HepG2 (cell line): Measurements from ENCODE around the gene MRPL48. TPM values are rescaled to one million over a fixed set of nuclear protein-coding genes. Genes with fewer than 3 reads are reported as not detected.
A peak's percentile ranks its signal among the peaks of the same experiment; 100 is the strongest.

Experiments used
- KLF12 ChIP-seq: sonication (generic); formaldehyde crosslinking; IDR thresholded peaks from 2 replicates; pipeline ENCODE4 v1.4.0; 2020; ENCODE audit warnings: missing genetic modification reagents, borderline replicate concordance
- MYC ChIP-seq: sonication (generic); formaldehyde crosslinking; IDR thresholded peaks from 2 replicates; pipeline ENCODE4 v1.9.0; 2021; ENCODE audit warnings: missing genetic modification reagents, borderline replicate concordance
- MYPOP ChIP-seq: sonication (generic); formaldehyde crosslinking; IDR thresholded peaks from 2 replicates; pipeline ENCODE4 v1.8.1; 2023; ENCODE audit warnings: mild to moderate bottlenecking, moderate library complexity, missing genetic modification reagents
- POGK ChIP-seq: sonication (generic); formaldehyde crosslinking; conservative IDR thresholded peaks from 2 replicates; pipeline ENCODE4 v1.8.0; 2022; ENCODE audit warnings: mild to moderate bottlenecking, moderate library complexity, missing genetic modification reagents
- RBM22 ChIP-seq: fragments of 200-400 bp; formaldehyde crosslinking; optimal IDR thresholded peaks from 2 replicates; pipeline ENCODE3; 2017; ENCODE audit warnings: mild to moderate bottlenecking, low read length, moderate library complexity
- SKI ChIP-seq: fragments of 450-650 bp; IDR thresholded peaks from one replicate; pipeline ENCODE4 v1.6.1; 2018; ENCODE audit warnings: mild to moderate bottlenecking; ENCODE audit not compliant: partially characterized antibody
- SP1 ChIP-seq, 2 experiments: fragments of 450-650 bp in 1 of 2; sonication (generic) in 1 of 2; formaldehyde crosslinking in 1 of 2; IDR thresholded peaks; 2 replicates each; pipeline versions ENCODE4 v1.4.0 to v1.6.1; 2016 to 2020; ENCODE audit warnings: missing genetic modification reagents in 1 of 2
- SP5 ChIP-seq: IDR thresholded peaks from 2 replicates; pipeline ENCODE4 v1.6.1; 2016; ENCODE audit warnings: low read depth, borderline replicate concordance
- TEAD2 ChIP-seq: sonication (generic); formaldehyde crosslinking; IDR thresholded peaks from 2 replicates; pipeline ENCODE4 v1.9.0; 2021; ENCODE audit warnings: missing genetic modification reagents
- ZNF138 ChIP-seq: sonication (generic); formaldehyde crosslinking; IDR thresholded peaks from 2 replicates; pipeline ENCODE4 v1.5.0; 2020; ENCODE audit warnings: mild to moderate bottlenecking, low read depth, missing genetic modification reagents
- ZNF235 ChIP-seq: sonication (generic); formaldehyde crosslinking; IDR thresholded peaks from 2 replicates; pipeline ENCODE4 v1.8.1; 2023; ENCODE audit warnings: mild to moderate bottlenecking, missing genetic modification reagents, borderline replicate concordance
- ZNF317 ChIP-seq: sonication (generic); formaldehyde crosslinking; IDR thresholded peaks from 2 replicates; pipeline ENCODE4 v1.5.0; 2020; ENCODE audit warnings: mild to moderate bottlenecking, missing genetic modification reagents
- ZNF318 ChIP-seq: sonication (generic); formaldehyde crosslinking; IDR thresholded peaks from 2 replicates; pipeline ENCODE4 v1.4.0; 2020; ENCODE audit warnings: mild to moderate bottlenecking, missing genetic modification reagents
- ZNF335 ChIP-seq: sonication (generic); formaldehyde crosslinking; IDR thresholded peaks from 2 replicates; pipeline ENCODE4 v1.4.0; 2020; ENCODE audit warnings: missing genetic modification reagents
- ZNF768 ChIP-seq: sonication (generic); formaldehyde crosslinking; IDR thresholded peaks from 2 replicates; pipeline ENCODE4 v1.4.0; 2020; ENCODE audit warnings: missing genetic modification reagents
- polyA plus RNA-seq, 8 experiments: library from polyadenylated mRNA; depleted of rRNA in 3 of 8; stranded (reverse) in 7 of 8; unstranded in 1 of 8; fragments of >200 nt; fragmentation: Illumina TruSeq in 4 of 8; extraction: Trizol in 4 of 8; gene quantifications; 2 replicates each; pipeline versions ENCODE4 v1.2.1 to v1.2.3, GENCODE V29; 2011 to 2016; ENCODE audit warnings: low read depth in 4 of 8, missing spikeins in 1 of 8, mixed read lengths in 1 of 8; ENCODE audit not compliant: insufficient read depth in 1 of 8
- total RNA-seq, 5 experiments: library from RNA; depleted of rRNA; stranded (reverse); fragments of >200 nt; fragmentation: Illumina TruSeq; extraction: Trizol; gene quantifications; 2 replicates each; pipeline ENCODE4 v1.2.3, GENCODE V29; 2016; ENCODE audit warnings: low read depth in 1 of 5

MRPL48 gene
- total and polyA plus RNA-seq, 2 of the 13 experiments (the other 11 are each of a cell fraction or from before 2014, with no cell fraction given) = 61.2 to 67.9 TPM

- TF ChIP-seq MYPOP = 0 out of 2 replicates have a peak, but pooled peaks have one; percentile 17
- no peak for TF ChIP-seq ZNF235 (CRISPR knock-in tag)
- no peak for TF ChIP-seq ZNF318 (CRISPR knock-in tag)
- TF ChIP-seq ZNF138 (CRISPR knock-in tag) = no peak
- peak; percentile 60; the same call in 1 of the 2 replicates for TF ChIP-seq ZNF335 (CRISPR knock-in tag)
- no peak for TF ChIP-seq ZNF768 (CRISPR knock-in tag)
- TF ChIP-seq SP5 (CRISPR knock-in tag) = peak; percentile 7; the same call in 1 of the 2 replicates
- peak; percentile 81 for TF ChIP-seq ZNF317
- TF ChIP-seq RBM22 = no peak
- TF ChIP-seq SP1 (IDR thresholded peaks at IDR 0.05) = no peak
- peak; percentile 89 for TF ChIP-seq SP1 (CRISPR knock-in tag; IDR thresholded peaks at IDR 0.05)
- TF ChIP-seq SKI = peak; percentile 56
- 0 out of 2 replicates have a peak, but pooled peaks have one; percentile 35 for TF ChIP-seq KLF12 (CRISPR knock-in tag)
- TF ChIP-seq POGK = peak; percentile 81
- TF ChIP-seq MYC (CRISPR knock-in tag) = peak; percentile 98
- no peak for TF ChIP-seq TEAD2 (CRISPR knock-in tag)
Measured at GRCh38 chr11:73779084-73779902, 8.4 kb upstream of the MRPL48 start (continued).
